Osteoblast (primary cell): ENCODE results near the gene NAXD. TPM values are rescaled to one million over a fixed set of nuclear protein-coding genes. Genes with fewer than 3 reads are reported as not detected.
A peak's percentile ranks its signal among the peaks of the same experiment; 100 is the strongest.

Source experiments
- DNase-seq: peaks from one replicate; pipeline ENCODE4 v3.0.0; 2011; ENCODE audit warnings: low spot score, mixed read lengths; ENCODE audit not compliant: insufficient read length; ENCODE audit errors: missing footprints
- H2AFZ ChIP-seq: 2 replicates; pipeline ENCODE4 v1.6.0; 2011; ENCODE audit warnings: mild to moderate bottlenecking, low read length
- H3K27ac ChIP-seq: 2 replicates; pipeline ENCODE4 v1.5.1; 2011; ENCODE audit warnings: mild to moderate bottlenecking, low read depth, low read length, moderate library complexity
- H3K27me3 ChIP-seq: 2 replicates; pipeline ENCODE4 v1.6.0; 2012; ENCODE audit warnings: mild to moderate bottlenecking, control low read depth, inconsistent platforms, low read length, moderate library complexity; ENCODE audit not compliant: insufficient read depth
- H3K36me3 ChIP-seq: 2 replicates; pipeline ENCODE4 v1.5.1; 2011; ENCODE audit warnings: mild to moderate bottlenecking, low read length, control low read depth, moderate library complexity; ENCODE audit not compliant: insufficient read depth
- H3K4me1 ChIP-seq: 2 replicates; pipeline ENCODE4 v1.5.1; 2011; ENCODE audit warnings: mild to moderate bottlenecking, low read length, control low read depth, moderate library complexity; ENCODE audit not compliant: insufficient read depth
- H3K4me2 ChIP-seq: 2 replicates; pipeline ENCODE4 v1.6.0; 2011; ENCODE audit warnings: mild to moderate bottlenecking, low read length; ENCODE audit not compliant: insufficient read depth
- H3K4me3 ChIP-seq: fragments of 200-600 bp; sonication (generic); 3 replicates; pipeline ENCODE4 v1.5.1; 2012; ENCODE audit warnings: mild to moderate bottlenecking, low read length, inconsistent platforms; ENCODE audit not compliant: insufficient read depth
- H3K79me2 ChIP-seq: 2 replicates; pipeline ENCODE4 v1.6.0; 2012; ENCODE audit warnings: mild to moderate bottlenecking, low read length, control low read depth, inconsistent platforms; ENCODE audit not compliant: insufficient read depth
- H3K9me3 ChIP-seq: 2 replicates; pipeline ENCODE4 v1.5.1; 2011; ENCODE audit warnings: low read depth, low read length, control low read depth
- H4K20me1 ChIP-seq: 2 replicates; pipeline ENCODE4 v1.6.0; 2012; ENCODE audit warnings: mild to moderate bottlenecking, low read length, control low read depth; ENCODE audit not compliant: insufficient read depth
- total RNA-seq: library from RNA; depleted of rRNA; stranded (reverse); fragments of >200 nt; gene quantifications from 2 replicates; pipeline ENCODE4 v1.2.3, GENCODE V29; 2012
- TF ChIP-seq, protein P1 (sequence below): IDR thresholded peaks from 2 replicates; pipeline ENCODE4 v1.5.1; 2011; ENCODE audit warnings: mild to moderate bottlenecking, low read depth, low read length, moderate library complexity; ENCODE audit errors: extremely low read depth

The NAXD gene
- total RNA-seq, 1 donor = 15.9 TPM

DNA sequence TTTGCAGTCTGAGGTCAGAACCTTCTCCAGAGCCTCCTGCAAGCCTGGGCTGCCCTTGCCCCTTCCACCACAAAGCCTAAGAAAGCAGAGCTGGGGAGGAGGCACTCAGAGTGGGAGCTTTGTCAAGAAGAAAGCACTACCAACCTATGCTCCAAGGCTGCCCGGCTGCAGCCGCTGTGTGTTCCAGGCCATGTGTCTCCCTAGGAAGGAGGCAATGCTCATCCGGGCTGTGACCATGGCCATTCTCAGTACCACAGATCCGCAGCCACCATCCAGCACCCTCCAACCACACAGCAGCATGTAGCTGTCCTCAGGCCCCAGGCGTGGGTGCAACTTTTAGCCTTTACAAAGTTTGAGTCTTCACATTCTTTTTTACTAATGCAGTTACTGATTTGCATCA lies 68.6 kb downstream of the NAXD start:
- Histone ChIP-seq H3K4me1 (no peaks in the 10 kb centered on the region), H2AFZ (no peak overlapping the region), H3K27ac (no peak overlapping the region), H3K27me3 (no peaks in the 10 kb centered on the region), H3K4me3 (no peak overlapping the region), H3K36me3 (peaks cover 82% of the 10 kb centered on the region), H3K4me2 (no peak overlapping the region), H3K9me3 (no peaks in the 10 kb centered on the region), H3K79me2 (peaks cover 36% of the 10 kb centered on the region), H4K20me1 (peaks cover 6% of the 10 kb centered on the region)
- DNase-seq = no peak
- TF ChIP-seq, protein P1, sequence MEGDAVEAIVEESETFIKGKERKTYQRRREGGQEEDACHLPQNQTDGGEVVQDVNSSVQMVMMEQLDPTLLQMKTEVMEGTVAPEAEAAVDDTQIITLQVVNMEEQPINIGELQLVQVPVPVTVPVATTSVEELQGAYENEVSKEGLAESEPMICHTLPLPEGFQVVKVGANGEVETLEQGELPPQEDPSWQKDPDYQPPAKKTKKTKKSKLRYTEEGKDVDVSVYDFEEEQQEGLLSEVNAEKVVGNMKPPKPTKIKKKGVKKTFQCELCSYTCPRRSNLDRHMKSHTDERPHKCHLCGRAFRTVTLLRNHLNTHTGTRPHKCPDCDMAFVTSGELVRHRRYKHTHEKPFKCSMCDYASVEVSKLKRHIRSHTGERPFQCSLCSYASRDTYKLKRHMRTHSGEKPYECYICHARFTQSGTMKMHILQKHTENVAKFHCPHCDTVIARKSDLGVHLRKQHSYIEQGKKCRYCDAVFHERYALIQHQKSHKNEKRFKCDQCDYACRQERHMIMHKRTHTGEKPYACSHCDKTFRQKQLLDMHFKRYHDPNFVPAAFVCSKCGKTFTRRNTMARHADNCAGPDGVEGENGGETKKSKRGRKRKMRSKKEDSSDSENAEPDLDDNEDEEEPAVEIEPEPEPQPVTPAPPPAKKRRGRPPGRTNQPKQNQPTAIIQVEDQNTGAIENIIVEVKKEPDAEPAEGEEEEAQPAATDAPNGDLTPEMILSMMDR = no peak

DNA sequence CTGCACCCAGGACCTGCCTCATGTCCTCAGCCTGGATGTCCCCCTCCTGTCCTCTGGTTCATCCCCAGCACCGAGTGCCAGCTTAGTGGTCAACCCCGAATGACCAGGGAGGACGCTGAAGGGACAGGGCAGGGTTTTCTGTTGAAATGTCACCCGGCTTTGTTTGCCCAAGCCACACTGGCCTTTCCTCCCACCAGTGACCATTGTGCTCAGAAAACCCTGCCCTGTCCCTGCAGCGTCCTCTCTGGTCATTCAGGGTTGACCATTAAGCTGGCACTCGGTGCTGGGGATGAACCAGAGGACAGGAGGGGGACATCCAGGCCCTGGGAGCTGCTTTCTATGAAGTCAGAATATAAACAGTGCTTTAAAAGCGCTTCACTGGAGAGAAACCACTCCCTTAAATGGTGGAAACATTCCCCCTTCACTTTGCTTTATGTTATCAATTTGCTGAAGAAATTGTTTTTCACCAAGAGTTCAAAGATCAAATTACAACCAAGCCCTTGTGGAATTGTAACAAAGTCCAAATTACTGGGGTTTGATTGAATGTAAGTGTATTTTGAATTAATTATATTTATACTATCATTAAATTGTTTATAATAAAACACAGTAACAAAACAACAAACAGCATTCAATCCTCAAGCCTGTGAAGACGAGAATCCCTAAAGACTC lies 69.2 kb downstream of the NAXD start:
- H3K4me1 ChIP-seq = no peaks in the 10 kb centered on the region
- no peak overlapping the region for H3K4me3 ChIP-seq
- H3K36me3 ChIP-seq = peaks cover 87% of the 10 kb centered on the region
- H4K20me1 ChIP-seq = peaks cover 6% of the 10 kb centered on the region
- no peaks in the 10 kb centered on the region for H3K9me3 ChIP-seq
- peak; percentile 30 for DNase-seq
- no peaks in the 10 kb centered on the region for H3K27me3 ChIP-seq
- H3K27ac ChIP-seq = peak overlapping the region; percentile 56
- H2AFZ ChIP-seq = no peak overlapping the region
- no peak overlapping the region for H3K4me2 ChIP-seq
- TF ChIP-seq, protein P1 = no peak
- H3K79me2 ChIP-seq = peaks cover 38% of the 10 kb centered on the region

DNA sequence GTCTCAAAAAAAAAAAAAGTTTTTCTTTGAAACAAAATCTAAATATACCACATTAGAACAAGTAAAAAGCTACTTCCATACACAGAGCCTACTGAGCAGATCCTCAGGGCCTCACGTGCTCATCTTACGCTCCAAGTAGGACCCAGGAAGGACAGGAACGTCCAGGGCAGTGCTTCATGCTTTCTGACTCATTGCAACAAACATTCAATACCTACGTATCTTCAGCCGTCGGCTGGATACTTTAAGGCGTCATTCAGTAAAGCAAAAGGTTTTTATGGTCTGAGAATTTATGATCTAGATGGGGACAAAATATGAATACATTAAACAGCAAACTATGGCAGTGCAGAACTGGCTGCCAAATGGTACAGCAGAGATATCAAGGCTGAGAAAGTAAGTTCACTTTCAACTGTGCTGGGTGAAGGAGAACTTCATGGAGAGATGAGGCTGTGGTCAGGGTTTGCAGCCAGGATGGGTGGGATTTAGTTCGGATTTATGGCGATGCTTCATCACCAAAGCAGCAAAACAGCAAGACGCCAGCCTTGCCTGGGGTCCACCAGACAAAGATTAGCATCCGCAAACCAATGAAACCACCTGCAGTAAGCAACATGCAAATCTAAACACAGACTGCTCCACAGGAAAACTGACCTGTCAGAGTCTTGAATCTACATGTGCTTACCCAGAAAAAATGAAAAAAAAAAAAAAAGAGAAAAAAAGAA lies 70.1 kb downstream of the NAXD start:
- H3K9me3 ChIP-seq = no peaks in the 10 kb centered on the region
- TF ChIP-seq, protein P1 = no peak
- peak; percentile 58 for DNase-seq
- H3K79me2 ChIP-seq = peaks cover 39% of the 10 kb centered on the region
- H4K20me1 ChIP-seq = peaks cover 5% of the 10 kb centered on the region
- no peaks in the 10 kb centered on the region for H3K27me3 ChIP-seq
- no peaks in the 10 kb centered on the region for H3K4me1 ChIP-seq
- H3K4me2 ChIP-seq = no peak overlapping the region
- H3K4me3 ChIP-seq = no peak overlapping the region
- peaks cover 81% of the 10 kb centered on the region for H3K36me3 ChIP-seq
- no peak overlapping the region for H2AFZ ChIP-seq
- H3K27ac ChIP-seq = peak overlapping the region; percentile 56

DNA sequence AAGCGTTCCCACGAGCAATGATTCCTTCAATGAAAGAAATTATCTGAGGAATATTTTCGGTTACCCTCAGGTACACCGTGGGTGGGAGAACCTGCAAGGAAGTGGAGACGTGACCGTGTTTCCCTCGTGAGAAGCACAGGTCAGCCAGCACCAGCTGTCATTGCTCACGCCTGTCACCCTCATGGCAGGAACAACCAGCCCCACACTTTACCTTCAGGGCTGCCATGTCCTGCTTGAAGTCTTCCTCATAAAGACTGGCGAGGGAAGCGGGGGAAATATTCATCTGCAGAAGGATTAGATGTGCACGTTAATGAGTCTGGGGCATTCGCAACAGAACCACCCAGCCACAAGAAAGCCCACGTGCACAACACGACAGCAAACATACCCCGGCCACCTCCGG lies 72.4 kb downstream of the NAXD start:
- no peak for DNase-seq
- Histone ChIP-seq H2AFZ (no peak overlapping the region), H3K27ac (no peak overlapping the region), H3K36me3 (peaks cover 62% of the 10 kb centered on the region), H3K79me2 (peaks cover 28% of the 10 kb centered on the region), H3K4me2 (no peak overlapping the region), H3K4me3 (no peak overlapping the region), H3K27me3 (no peaks in the 10 kb centered on the region), H4K20me1 (peaks cover 2% of the 10 kb centered on the region), H3K4me1 (no peaks in the 10 kb centered on the region), H3K9me3 (no peaks in the 10 kb centered on the region)
- TF ChIP-seq, protein P1 = no peak
